HTERT RPE-1 (cell line): ENCODE results near the gene NFE2.

ENCODE experiments used
- in situ Hi-C: fragments of 300-500 bp; cut with MboI; formaldehyde crosslinking; loops from 4 replicates; pipeline ENCODE4 v1.14.3; 2020; ENCODE audit warnings: low sequenced_read_pairs

Gene NFE2

GRCh38 chr12:54253240-54253639, 47.6 kb downstream of the NFE2 start:
- in situ Hi-C loops, result no loop called here

GRCh38 chr12:54251667-54252284, 49.0 kb downstream of the NFE2 start:
- in situ Hi-C loops, result no loop called here

GRCh38 chr12:54249489-54249888, 51.3 kb downstream of the NFE2 start:
- in situ Hi-C loops, result no loop called here

GRCh38 chr12:54246011-54246641, 54.7 kb downstream of the NFE2 start:
- in situ Hi-C loops, result no loop called here
